Heart left ventricle (tissue), 16 donors: ENCODE results near the gene UBN1. TPM values are rescaled to one million over a fixed set of nuclear protein-coding genes. Genes with fewer than 3 reads are reported as not detected.

Experiments used
- ATAC-seq, 4 donors: fragments of 200-7000 bp; cut with Tn5 transposase; one replicate each; pipeline ENCODE4 v1.9.1; 2020 to 2022; ENCODE audit warnings: moderate library complexity in 4 of 4, mild to moderate bottlenecking in 3 of 4, moderate number of reproducible peaks in 1 of 4
- DNase-seq, 5 donors: peaks; one replicate each; pipeline ENCODE4 v3.0.0-alpha.2; 2020
- H3K27ac ChIP-seq, 12 donors: fragments of 200-600 bp; sonication (generic) in 4 of 12; one replicate each; pipeline versions ENCODE4 v1.5.0 to v1.8.0; 2016 to 2022; ENCODE audit warnings: mild to moderate bottlenecking in 2 of 12
- H3K27me3 ChIP-seq, 9 donors: fragments of 200-600 bp; sonication (generic) in 2 of 9; one replicate each; pipeline versions ENCODE4 v1.5.1 to v1.8.0; 2016 to 2022; ENCODE audit warnings: mild to moderate bottlenecking in 3 of 9
- H3K36me3 ChIP-seq, 9 donors: fragments of 200-600 bp; sonication (generic) in 2 of 9; one replicate each; pipeline versions ENCODE4 v1.5.0 to v1.8.0; 2018 to 2022; ENCODE audit warnings: mild to moderate bottlenecking in 2 of 9
- H3K4me1 ChIP-seq, 12 donors: fragments of 200-600 bp; sonication (generic) in 4 of 12; one replicate each; pipeline versions ENCODE4 v1.5.0 to v1.8.0; 2016 to 2022; ENCODE audit warnings: mild to moderate bottlenecking in 3 of 12
- H3K4me3 ChIP-seq, 12 donors: fragments of 200-600 bp; sonication (generic) in 4 of 12; one replicate each; pipeline versions ENCODE4 v1.5.0 to v1.8.0; 2017 to 2022; ENCODE audit warnings: mild to moderate bottlenecking in 9 of 12, moderate library complexity in 4 of 12
- H3K9me3 ChIP-seq, 12 donors: fragments of 200-600 bp; sonication (generic) in 4 of 12; one replicate each; pipeline versions ENCODE4 v1.5.0 to v1.8.0; 2016 to 2022; ENCODE audit warnings: mild to moderate bottlenecking in 1 of 12
- POLR2A ChIP-seq, 2 donors: fragments of 450-650 bp; IDR thresholded peaks; one replicate each; pipeline ENCODE4 v1.6.1; 2017; ENCODE audit warnings: antibody characterized with exemption in 2 of 2, mild to moderate bottlenecking in 2 of 2, moderate library complexity in 2 of 2
- WGBS, 4 donors: extraction: QIAGEN DNeasy Blood & Tissue Kit in 2 of 4; methylation state at CpG; one replicate each; pipeline versions ENCODE4 v1.1.5 to v1.1.7; 2013 to 2018; 5-methylcytosine and 5-hydroxymethylcytosine counted together
- intact Hi-C, 10 donors: fragments of 100-400 bp; cut with DNase I; formaldehyde crosslinking; loops; one replicate each; pipeline versions ENCODE4 v1.11.1 to v1.14.2; 2022
- polyA plus RNA-seq, 2 donors: library from polyadenylated mRNA; stranded (reverse); fragments of 200-250 nt; gene quantifications; one replicate each; pipeline ENCODE4 v1.2.3, GENCODE V29; 2013
- total RNA-seq, 9 donors: library from RNA; depleted of rRNA in 2 of 9; stranded (reverse); fragments of >200 nt in 2 of 9; fragmentation: NEBNext Ultra II Directional in 3 of 9; extraction: Animal tissue kit (Norgen Biotek cat#: 25700) in 3 of 9; gene quantifications; one replicate each; pipeline versions ENCODE4 v1.1.0 to v1.2.4, GENCODE V29; 2016 to 2023
- TF ChIP-seq, protein P1 (sequence below), 12 donors: fragments of 200-600 bp; sonication (generic) in 4 of 12; IDR thresholded peaks; one replicate each; pipeline versions ENCODE4 v1.5.0 to v1.8.0; 2018 to 2022; ENCODE audit warnings: antibody characterized with exemption in 12 of 12, mild to moderate bottlenecking in 5 of 12
- donor health status: ischemic (EF 13 %, LVEDD 7.1; RV severe dilation, severe dysfunction).
- donor health status: healthy with polysubstance abuse.
- donor health status: DM: no; HTN: yes; CAD: no.
- donor health status: DM: no; HTN: no; CAD: no.
- donor health status: ischemic (EF 25% LVEDD 6.9; RV normal size, moderate dysfunction).
- donor health status: ischemic (EF 25% LVEDD 5.7; RV mildly dilated, moderate dysfunction).
- donor health status: healthy.
- donor health status: DM: yes; HTN: yes; CAD: no.
- donor health status: ischemic (EF 35%, LVEDD 5.7; RV mildly dilated, moderate dysfunction).
- donor health status: nonischemic (EF 11% LVEDD 7.7; RV severe dilation, severe dysfunction).
- donor health status: DM: yes; HTN: yes; CAD: no.
- donor health status: PGD.
- donor health status: ischemic (EF 29% LVEDD 5.4; RV normal size, mild dysfunction).
- donor health status: nonischemic (EF 23%, LVEDD 6.1; RV moderate dilation, normal function).

The UBN1 gene
- total and polyA plus RNA-seq, 11 donors, result 20.3 to 77.9 (median 32.7) TPM

DNA sequence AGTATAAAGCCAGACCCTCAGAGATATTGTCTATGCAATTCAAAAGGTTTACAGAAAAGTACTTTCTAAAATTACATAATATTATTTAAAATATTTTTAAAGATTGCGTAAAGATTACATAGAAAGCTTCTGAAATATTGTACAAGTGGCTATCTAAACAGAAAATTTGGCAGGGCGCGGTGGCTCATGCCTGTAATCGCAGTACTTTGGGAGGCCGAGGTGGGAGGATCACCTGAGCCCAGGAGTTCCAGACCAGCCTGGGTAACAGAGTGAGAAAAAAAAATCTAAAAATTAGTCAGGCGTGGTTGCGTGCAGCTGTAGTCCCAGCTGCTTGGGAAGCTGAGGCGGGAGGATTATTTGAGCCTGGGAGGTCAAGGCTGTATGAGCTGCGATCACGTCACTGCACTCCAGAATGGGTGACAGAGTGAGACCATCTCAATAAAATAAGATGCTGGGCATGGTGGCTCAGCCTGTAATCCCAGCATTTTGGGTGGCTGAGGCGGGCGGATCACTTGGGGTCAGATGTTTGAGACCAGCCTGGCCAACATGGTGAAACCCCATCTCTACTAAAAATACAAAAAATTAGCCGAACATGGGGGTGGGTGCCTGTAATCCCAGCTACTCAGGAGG lies 18.1 kb downstream of the UBN1 start:
- Histone ChIP-seq H3K27ac (no peak overlapping the region), H3K4me3 (no peak overlapping the region), H3K4me1 (peaks cover 0 to 57% (median 11%) of the 10 kb centered on the region in 12 donors), H3K27me3 (no peaks in the 10 kb centered on the region), H3K9me3 (no peaks in the 10 kb centered on the region), H3K36me3 (peaks cover 0 to 70% (median 49%) of the 10 kb centered on the region in 9 donors)
- ATAC-seq, result no peak
- WGBS, 4 donors, result 95 to 97% (median 96%) methylated on average over 13 of the region's 13 CpGs
- TF ChIP-seq, protein P1, sequence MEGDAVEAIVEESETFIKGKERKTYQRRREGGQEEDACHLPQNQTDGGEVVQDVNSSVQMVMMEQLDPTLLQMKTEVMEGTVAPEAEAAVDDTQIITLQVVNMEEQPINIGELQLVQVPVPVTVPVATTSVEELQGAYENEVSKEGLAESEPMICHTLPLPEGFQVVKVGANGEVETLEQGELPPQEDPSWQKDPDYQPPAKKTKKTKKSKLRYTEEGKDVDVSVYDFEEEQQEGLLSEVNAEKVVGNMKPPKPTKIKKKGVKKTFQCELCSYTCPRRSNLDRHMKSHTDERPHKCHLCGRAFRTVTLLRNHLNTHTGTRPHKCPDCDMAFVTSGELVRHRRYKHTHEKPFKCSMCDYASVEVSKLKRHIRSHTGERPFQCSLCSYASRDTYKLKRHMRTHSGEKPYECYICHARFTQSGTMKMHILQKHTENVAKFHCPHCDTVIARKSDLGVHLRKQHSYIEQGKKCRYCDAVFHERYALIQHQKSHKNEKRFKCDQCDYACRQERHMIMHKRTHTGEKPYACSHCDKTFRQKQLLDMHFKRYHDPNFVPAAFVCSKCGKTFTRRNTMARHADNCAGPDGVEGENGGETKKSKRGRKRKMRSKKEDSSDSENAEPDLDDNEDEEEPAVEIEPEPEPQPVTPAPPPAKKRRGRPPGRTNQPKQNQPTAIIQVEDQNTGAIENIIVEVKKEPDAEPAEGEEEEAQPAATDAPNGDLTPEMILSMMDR (IDR thresholded peaks at IDR 0.05), result no peak
- no peak for TF ChIP-seq POLR2A (IDR thresholded peaks at IDR 0.05)
- intact Hi-C loops, result loop anchor here in 2 of 10 donors (10.0 kb wide), 1 partner anchor 159 kb away; no protein-coding TSS in a partner anchor
- DNase-seq, result no peak

DNA sequence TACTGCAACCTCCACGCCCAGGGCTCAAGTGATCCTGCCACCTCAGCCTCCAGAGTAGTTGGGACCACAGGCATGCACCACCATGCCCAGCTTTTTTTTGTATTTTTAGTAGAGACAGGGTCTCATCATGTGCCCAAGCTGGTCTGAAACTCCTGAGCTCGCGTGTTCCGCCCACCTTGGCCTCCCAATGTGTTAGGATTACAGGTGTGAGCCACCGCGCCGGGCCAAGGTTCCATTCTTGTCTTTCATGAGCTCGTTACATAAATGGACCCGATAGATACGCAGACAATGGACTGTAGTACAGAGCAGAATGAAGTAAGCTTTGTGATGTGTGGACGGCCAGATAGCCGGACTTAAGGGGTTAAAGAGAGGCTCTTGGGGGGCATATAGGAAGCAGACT lies 19.3 kb downstream of the UBN1 start:
- intact Hi-C loops, result loop anchor here in 2 of 10 donors (10.0 kb wide), 1 partner anchor 158 kb away; no protein-coding TSS in a partner anchor
- DNase-seq (no peak), ATAC-seq (no peak)
- Histone ChIP-seq H3K9me3 (no peaks in the 10 kb centered on the region), H3K4me1 (peaks cover 0 to 56% (median 11%) of the 10 kb centered on the region in 12 donors), H3K27ac (no peak overlapping the region), H3K27me3 (no peaks in the 10 kb centered on the region), H3K4me3 (no peak overlapping the region), H3K36me3 (peaks cover 0 to 70% (median 49%) of the 10 kb centered on the region in 9 donors)
- 97 to 98% (median 98%) methylated on average over 12 of the region's 12 CpGs for WGBS, 4 donors
- TF ChIP-seq, protein P1 (IDR thresholded peaks at IDR 0.05), result no peak
- TF ChIP-seq POLR2A (IDR thresholded peaks at IDR 0.05), result no peak

DNA sequence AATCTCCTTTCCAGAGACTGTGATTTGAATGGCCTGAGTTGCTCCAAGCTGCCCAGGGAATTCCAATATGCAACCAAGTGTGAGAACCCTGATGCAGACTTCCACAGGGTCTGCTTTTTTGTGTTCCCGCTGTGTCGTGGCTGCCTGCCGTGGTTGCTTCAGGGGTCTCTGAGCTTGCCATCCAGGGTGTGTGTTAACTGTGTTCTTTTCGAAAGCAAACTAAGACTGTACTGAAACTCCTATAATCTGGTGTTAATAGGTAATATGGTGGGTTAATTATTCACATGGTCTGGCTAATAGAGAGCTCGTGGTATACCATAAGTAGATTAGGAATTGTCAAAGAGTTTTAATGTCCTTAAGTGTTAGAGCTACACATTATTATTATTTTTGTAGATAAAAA lies 20.7 kb downstream of the UBN1 start:
- TF ChIP-seq, protein P1 (IDR thresholded peaks at IDR 0.05), result no peak
- TF ChIP-seq POLR2A (IDR thresholded peaks at IDR 0.05), result no peak
- intact Hi-C loops, result loop anchor here in 2 of 10 donors (10.0 kb wide), 1 partner anchor 157 kb away; no protein-coding TSS in a partner anchor
- Histone ChIP-seq H3K36me3 (peaks cover 0 to 72% (median 49%) of the 10 kb centered on the region in 9 donors), H3K27me3 (no peaks in the 10 kb centered on the region), H3K4me3 (no peak overlapping the region), H3K4me1 (peaks cover 0 to 47% (median 8%) of the 10 kb centered on the region in 12 donors), H3K27ac (no peak overlapping the region), H3K9me3 (no peaks in the 10 kb centered on the region)
- 86 to 93% (median 91%) methylated on average over 5 of the region's 5 CpGs for WGBS, 4 donors
- ATAC-seq, result no peak
- DNase-seq, result no peak

DNA sequence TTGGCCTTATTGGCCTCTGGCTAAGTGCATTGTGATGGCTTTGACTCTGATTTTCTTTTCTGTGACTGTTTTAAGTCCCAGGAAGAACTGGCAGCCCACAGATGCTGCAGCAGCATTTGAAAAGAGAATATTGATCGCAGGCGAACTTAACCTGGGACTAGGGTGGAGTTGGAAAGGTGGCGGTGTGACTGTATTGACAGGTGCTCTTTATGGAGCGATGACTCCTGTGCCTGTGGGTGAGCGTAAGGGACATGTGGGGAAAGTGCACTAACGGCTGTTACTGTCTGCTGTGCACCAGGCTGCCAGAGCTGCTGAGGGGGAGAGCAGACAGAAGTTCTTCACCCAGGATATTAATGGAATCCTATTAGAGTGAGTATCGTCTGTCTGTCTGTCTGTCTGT lies 21.3 kb downstream of the UBN1 start:
- H3K27ac ChIP-seq, result no peak overlapping the region
- no peak for DNase-seq
- WGBS, 4 donors, result 76 to 87% (median 80%) methylated on average over 7 of the region's 7 CpGs
- peaks cover 0 to 42% (median 5%) of the 10 kb centered on the region in 12 donors for H3K4me1 ChIP-seq
- intact Hi-C loops, result loop anchor here in 2 of 10 donors (10.0 kb wide), 1 partner anchor 156 kb away; no protein-coding TSS in a partner anchor
- ATAC-seq, result peak in 3 of 4 donors; percentile 26 to 59 (median 50)
- H3K9me3 ChIP-seq, result no peaks in the 10 kb centered on the region
- TF ChIP-seq, protein P1 (IDR thresholded peaks at IDR 0.05), result no peak
- no peak for TF ChIP-seq POLR2A (IDR thresholded peaks at IDR 0.05)
- no peak overlapping the region for H3K4me3 ChIP-seq
- peaks cover 0 to 72% (median 51%) of the 10 kb centered on the region in 9 donors for H3K36me3 ChIP-seq
- no peaks in the 10 kb centered on the region for H3K27me3 ChIP-seq
